Urinary bladder (tissue), 4 donors: ENCODE data around the gene CPEB3. TPM values are rescaled to one million over a fixed set of nuclear protein-coding genes. Genes with fewer than 3 reads are reported as not detected.

Experiments used
- DNase-seq: peaks from one replicate; pipeline ENCODE4 v3.0.0-alpha.2; 2015; ENCODE audit errors: extremely low spot score
- H3K27ac ChIP-seq: one replicate; pipeline ENCODE4 v1.5.1; 2013; ENCODE audit warnings: low read depth, mild to moderate bottlenecking, moderate library complexity
- H3K36me3 ChIP-seq: one replicate; pipeline ENCODE4 v1.6.1; 2013; ENCODE audit warnings: mild to moderate bottlenecking, moderate library complexity; ENCODE audit not compliant: insufficient read depth
- H3K4me1 ChIP-seq: one replicate; pipeline ENCODE4 v1.6.1; 2013; ENCODE audit warnings: mild to moderate bottlenecking, moderate library complexity; ENCODE audit not compliant: insufficient read depth
- H3K4me3 ChIP-seq: one replicate; pipeline ENCODE4 v1.5.1; 2013; ENCODE audit warnings: low read depth, low read length
- WGBS: extraction: QIAGEN DNeasy Blood & Tissue Kit; methylation state at CpG from one replicate; pipeline ENCODE4 v1.1.7; 2013; 5-methylcytosine and 5-hydroxymethylcytosine counted together
- polyA plus RNA-seq: library from polyadenylated mRNA; stranded (reverse); fragments of 200-250 nt; gene quantifications from one replicate; pipeline ENCODE4 v1.2.3, GENCODE V29; 2013
- total RNA-seq: library from RNA; depleted of rRNA; stranded (reverse); fragments of >200 nt; gene quantifications from one replicate; pipeline ENCODE4 v1.2.3, GENCODE V29; 2014
- donor health status: healthy with polysubstance abuse.
- donor health status: healthy.

CPEB3 gene
- total and polyA plus RNA-seq, 2 donors: 2.3 to 7.4 TPM

DNA sequence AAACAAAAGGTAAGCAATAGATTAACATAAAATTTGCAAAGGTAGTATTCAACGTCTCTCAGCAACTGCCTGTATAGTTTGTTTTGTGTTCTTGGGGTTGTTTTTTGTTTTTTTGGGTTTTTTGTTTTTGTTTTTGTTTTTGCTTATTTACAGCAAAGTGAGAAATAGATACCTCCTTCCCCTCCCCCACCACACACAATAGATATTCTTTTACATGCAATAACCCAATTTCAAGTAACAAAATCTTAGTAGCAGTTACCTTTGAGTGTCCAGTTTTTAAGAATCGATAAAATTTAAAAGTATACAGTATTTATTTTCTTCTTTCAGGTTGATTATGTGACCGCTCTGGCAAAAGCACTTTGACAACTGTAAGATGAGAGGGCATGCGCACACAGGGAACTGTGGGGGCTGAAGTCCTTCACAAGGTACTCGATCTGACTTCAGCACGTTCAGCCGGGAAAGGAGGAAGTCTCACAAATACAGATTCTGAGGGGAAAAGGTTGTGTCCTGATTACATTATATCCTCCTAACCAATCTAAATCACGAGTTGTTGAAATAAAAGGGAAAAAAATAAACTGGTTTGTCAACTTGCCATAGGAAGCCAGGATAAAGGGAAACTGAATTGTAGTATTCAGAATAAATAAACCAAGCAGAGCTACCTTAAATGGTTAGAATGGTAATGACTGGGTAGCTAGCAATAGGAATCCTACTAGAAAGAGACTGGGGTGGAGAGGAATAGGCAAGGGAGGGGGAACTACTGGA, 47.8 kb downstream of the CPEB3 start:
- WGBS: 16% methylated on average over 8 of the region's 8 CpGs
- peak; percentile 57 for DNase-seq
- no peak overlapping the region for H3K4me3 ChIP-seq
- H3K4me1 ChIP-seq: peaks cover 1% of the 10 kb centered on the region
- no peaks in the 10 kb centered on the region for H3K36me3 ChIP-seq
- H3K27ac ChIP-seq: no peak overlapping the region

- 55% methylated on average over 2 of the region's 2 CpGs for WGBS
- no peak for DNase-seq
- Histone ChIP-seq H3K36me3 (no peaks in the 10 kb centered on the region), H3K27ac (peak overlapping the region; percentile 1), H3K4me1 (peaks cover 1% of the 10 kb centered on the region), H3K4me3 (no peak overlapping the region)
Measured at GRCh38 chr10:92242380-92242779, 48.5 kb downstream of the CPEB3 start.

DNA sequence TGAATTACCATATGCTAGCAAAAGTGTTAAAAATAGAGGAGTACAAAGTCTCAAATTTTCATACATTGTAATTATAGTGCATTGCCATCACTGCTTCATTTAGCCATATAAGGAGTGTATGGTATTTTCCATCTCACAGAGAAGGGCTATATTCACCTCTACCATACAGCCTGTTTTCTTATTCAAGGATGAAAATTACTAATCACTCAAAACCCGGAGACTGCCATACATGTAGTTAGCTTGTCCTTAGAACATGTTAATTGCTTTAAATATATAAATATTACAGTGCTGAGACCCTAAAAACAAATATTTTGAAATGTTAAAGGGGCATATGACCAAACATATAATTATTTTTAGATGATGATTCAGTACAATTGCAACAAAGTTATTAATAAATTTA, 49.4 kb downstream of the CPEB3 start:
- peaks cover 1% of the 10 kb centered on the region for H3K4me1 ChIP-seq
- peak overlapping the region; percentile 52 for H3K4me3 ChIP-seq
- H3K36me3 ChIP-seq: no peaks in the 10 kb centered on the region
- no peak for DNase-seq
- 57% methylated on average over 1 of the region's 1 CpG for WGBS
- H3K27ac ChIP-seq: no peak overlapping the region

DNA sequence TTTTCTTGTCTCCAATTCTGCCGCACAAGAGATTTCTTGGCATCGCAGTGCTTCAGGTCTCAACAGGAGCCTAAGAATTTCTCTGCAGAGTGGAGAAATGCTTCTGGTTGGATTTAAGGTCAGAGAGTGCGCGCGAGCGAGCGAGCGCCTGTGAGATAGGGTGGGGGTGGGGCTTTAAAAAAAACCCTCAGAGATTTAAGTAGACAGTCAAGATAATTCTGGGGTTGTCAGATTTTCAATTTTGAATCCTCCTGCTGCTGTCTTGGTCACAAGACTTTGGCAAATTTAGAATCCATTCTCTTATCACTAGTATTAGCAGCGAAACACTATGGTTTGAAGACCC, 49.7 kb downstream of the CPEB3 start:
- 9% methylated on average over 9 of the region's 9 CpGs for WGBS
- Histone ChIP-seq H3K4me1 (peaks cover 1% of the 10 kb centered on the region), H3K4me3 (peak overlapping the region; percentile 52), H3K27ac (no peak overlapping the region), H3K36me3 (no peaks in the 10 kb centered on the region)
- no peak for DNase-seq

DNA sequence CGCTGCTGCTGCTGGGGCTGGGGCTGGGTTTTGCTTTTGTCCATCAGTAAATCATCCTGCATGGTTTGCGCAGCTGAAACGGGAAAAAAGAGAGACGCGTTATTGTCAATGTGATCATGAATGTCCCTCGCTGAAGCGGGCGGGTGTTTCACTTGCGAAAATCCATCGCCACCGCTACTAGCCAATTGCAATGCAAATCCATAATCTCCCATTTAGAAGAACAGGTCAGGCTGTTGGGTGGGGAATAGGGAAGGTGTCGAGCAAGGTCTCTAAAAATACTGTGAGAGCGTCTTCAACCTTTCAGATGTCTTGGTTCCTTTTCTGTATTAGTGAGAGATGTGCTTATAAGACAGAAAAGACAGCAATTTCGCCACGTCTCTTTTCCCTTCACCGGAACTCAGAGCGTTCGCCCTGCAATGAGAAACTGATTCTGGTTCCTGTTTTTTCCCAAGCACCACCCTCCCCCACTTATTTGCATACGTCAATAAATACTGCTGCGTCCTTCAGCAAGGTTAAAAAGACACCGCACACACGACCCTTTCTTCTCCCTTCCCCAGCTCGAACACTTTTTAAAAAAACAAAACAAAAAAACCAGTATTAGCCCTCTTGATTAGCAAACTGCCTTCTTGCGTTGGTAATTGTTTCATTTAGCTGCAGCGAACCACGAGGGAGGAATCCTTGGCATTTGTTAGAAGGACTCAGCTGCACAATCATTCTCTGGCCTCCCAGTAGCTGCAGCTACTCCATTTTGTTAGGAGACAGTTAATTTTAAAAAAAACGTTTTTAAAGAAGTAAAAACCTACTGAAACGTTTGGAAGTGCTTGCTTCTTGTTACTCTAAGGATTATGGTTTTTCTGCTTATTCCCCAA, 50.4 kb downstream of the CPEB3 start:
- H3K36me3 ChIP-seq: no peaks in the 10 kb centered on the region
- H3K4me3 ChIP-seq: peak overlapping the region; percentile 52
- peaks cover 1% of the 10 kb centered on the region for H3K4me1 ChIP-seq
- DNase-seq: peak; percentile 64
- H3K27ac ChIP-seq: peak overlapping the region; percentile 11
- WGBS: under 1% methylated on average over 28 of the region's 28 CpGs

- Histone ChIP-seq H3K4me1 (peaks cover 1% of the 10 kb centered on the region), H3K4me3 (peak overlapping the region; percentile 52), H3K36me3 (no peaks in the 10 kb centered on the region), H3K27ac (peak overlapping the region; percentile 11)
- WGBS: 2% methylated on average over 69 of the region's 69 CpGs
- DNase-seq: no peak
Measured at GRCh38 chr10:92239600-92240288, 51.1 kb downstream of the CPEB3 start.

DNA sequence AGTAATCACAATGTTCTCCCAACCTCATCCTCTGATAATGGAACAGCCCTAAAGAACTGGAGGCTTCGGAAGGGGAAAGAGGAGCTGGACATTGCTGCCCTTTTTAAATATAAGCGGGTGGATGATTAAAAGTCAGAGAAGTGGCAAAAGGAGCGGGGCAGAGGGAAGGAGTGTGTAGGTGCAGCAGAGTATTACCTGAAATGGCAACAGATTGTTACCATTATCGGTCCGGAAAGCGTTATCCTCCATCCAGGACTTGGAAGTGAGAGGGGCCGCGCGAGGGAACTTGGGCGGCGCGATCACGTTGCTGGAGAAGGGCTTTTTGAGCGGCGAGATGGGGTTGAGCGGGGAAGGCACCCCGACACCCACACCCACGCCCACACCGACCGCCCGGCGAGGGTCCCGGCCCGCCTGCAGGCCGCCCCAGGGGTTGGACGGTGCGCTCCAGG, 51.7 kb downstream of the CPEB3 start:
- peaks cover 1% of the 10 kb centered on the region for H3K4me1 ChIP-seq
- H3K27ac ChIP-seq: no peak overlapping the region
- no peaks in the 10 kb centered on the region for H3K36me3 ChIP-seq
- 17% methylated on average over 27 of the region's 27 CpGs for WGBS
- H3K4me3 ChIP-seq: peak overlapping the region; percentile 52
- DNase-seq: no peak

DNA sequence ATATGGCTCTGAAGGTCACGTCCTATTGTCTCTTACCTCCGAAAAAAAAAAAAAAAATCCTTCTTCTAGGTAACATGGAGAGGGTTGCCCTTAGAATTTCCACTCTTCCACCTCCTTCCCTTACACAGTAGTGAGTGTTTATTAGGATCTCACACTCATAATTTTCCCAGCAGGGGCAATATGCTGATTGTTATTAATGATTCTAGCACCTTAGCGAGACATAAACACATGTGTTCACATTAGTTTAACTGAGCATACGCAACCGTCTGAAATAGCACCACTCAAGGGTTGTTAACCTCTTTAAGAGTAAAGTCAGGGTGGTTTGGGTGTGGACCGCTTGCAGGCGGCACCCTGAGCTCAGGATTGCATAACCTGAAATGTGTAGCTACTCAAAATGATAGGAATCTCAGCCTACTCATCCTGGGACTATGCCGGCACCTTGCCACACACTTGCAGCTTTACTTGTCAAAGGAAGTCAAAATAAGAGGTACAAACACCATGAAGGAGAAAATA, 52.2 kb downstream of the CPEB3 start:
- no peak overlapping the region for H3K27ac ChIP-seq
- 48% methylated on average over 8 of the region's 8 CpGs for WGBS
- DNase-seq: no peak

GRCh38 chr10:92238054-92238585, 52.8 kb downstream of the CPEB3 start:
- WGBS: over 99% methylated on average over 3 of the region's 3 CpGs
- Histone ChIP-seq H3K4me1 (peaks cover 1% of the 10 kb centered on the region), H3K27ac (no peak overlapping the region), H3K36me3 (no peaks in the 10 kb centered on the region), H3K4me3 (no peak overlapping the region)
- DNase-seq: no peak

More for the DNA sequence above, 52.2 kb downstream of the CPEB3 start:
- H3K4me1 ChIP-seq: peaks cover 1% of the 10 kb centered on the region
- peak overlapping the region; percentile 52 for H3K4me3 ChIP-seq
- no peaks in the 10 kb centered on the region for H3K36me3 ChIP-seq

DNA sequence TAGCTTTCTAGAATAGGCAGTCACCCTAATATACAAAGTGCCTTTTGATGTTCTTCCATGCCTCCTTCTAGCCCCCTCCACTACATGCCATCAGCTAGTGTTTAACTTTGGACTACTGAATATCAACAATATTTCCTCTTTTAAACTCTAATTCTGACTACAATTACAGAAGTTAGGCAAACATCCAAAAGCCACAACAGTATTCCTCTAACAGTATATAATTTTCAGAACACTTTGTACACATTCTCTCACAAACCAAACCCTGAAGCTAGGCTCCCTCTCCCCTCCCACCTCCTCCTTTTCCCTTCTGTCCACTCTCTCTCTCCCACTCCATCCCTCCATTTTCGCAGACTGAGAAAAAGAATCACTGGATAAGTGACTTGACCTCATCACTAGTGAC, 59.7 kb downstream of the CPEB3 start:
- no peak overlapping the region for H3K27ac ChIP-seq
- no peak for DNase-seq
- no peak overlapping the region for H3K4me3 ChIP-seq
- H3K4me1 ChIP-seq: no peaks in the 10 kb centered on the region
- WGBS: 76% methylated on average over 1 of the region's 1 CpG
- no peaks in the 10 kb centered on the region for H3K36me3 ChIP-seq

DNA sequence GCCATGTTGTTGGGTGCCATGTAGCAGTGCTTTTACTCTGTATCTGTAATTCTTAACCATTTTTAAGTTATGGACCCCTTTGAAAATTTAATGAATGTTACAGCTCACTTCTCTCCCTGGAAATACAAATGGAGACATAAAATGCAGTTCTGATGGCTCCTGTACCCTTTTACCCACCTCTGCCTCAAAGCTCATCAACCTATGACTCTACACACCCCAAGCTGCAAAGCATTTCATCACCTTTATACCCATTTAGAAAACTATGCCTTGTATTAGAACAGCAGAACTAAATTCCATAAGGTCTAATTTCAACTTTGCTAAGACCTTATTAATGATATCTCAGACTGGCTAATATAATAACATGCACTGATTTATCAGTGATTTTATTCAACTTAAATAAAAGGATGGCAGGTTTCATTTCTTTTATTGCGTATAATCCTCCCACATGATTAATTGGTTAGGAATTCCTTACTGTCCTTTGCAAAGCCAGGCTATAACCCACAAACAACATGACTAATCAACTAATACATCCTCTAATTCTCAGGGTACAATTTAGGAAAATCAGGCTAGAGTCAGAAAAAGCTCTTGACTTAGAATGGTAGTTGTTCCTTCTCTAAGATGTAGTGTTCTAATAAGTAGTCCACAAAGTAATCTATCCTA, 68.1 kb downstream of the CPEB3 start:
- DNase-seq: no peak
- no peak overlapping the region for H3K4me3 ChIP-seq
- H3K4me1 ChIP-seq: no peaks in the 10 kb centered on the region
- H3K27ac ChIP-seq: no peak overlapping the region
- 77% methylated on average over 1 of the region's 1 CpG for WGBS
- H3K36me3 ChIP-seq: peaks cover 1% of the 10 kb centered on the region

GRCh38 chr10:92219559-92219958, 71.3 kb downstream of the CPEB3 start:
- DNase-seq: no peak
- H3K4me3 ChIP-seq: no peak overlapping the region
- no peak overlapping the region for H3K27ac ChIP-seq
- no peaks in the 10 kb centered on the region for H3K4me1 ChIP-seq
- 90% methylated on average over 6 of the region's 6 CpGs for WGBS
- H3K36me3 ChIP-seq: peaks cover 1% of the 10 kb centered on the region

- WGBS: 98% methylated on average over 3 of the region's 3 CpGs
- H3K36me3 ChIP-seq: peaks cover 1% of the 10 kb centered on the region
- H3K4me3 ChIP-seq: no peak overlapping the region
- DNase-seq: no peak
- H3K27ac ChIP-seq: no peak overlapping the region
- no peaks in the 10 kb centered on the region for H3K4me1 ChIP-seq
Measured at GRCh38 chr10:92218569-92218968, 72.3 kb downstream of the CPEB3 start.
